ENCODE data around the gene ITLN1. TPM values are rescaled to one million over a fixed set of nuclear protein-coding genes. Genes with fewer than 3 reads are reported as not detected.
"Not testable (repeated sequence)": the region's sequence is repeated elsewhere in the genome, so short reads cannot be mapped to it uniquely, and the experiment has no call there.

Gene ITLN1
- total RNA-seq, 4 donors from 2014 or later, result 105 to 7,953 (median 2,405) TPM

DNA sequence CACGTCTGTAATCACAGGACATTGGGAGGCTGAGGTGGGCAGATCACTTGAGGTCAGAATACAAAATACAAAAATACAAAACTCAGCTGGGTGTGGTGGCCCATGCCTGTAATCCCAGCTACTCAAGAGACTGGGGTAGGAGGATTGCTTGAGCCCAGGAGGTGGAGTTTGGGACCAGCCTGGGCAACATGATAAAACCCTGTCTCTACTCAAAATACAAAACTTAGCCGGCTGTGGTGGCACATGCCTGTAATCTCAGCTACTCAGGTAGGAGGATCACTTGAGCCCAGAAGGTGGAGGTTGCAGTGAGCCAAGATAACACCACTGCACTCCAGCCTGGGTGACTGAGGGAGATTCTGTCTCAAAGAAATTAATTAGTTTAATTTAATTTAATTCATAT is 6.5 kb upstream of the ITLN1 start:
- no peak for ATAC-seq (ENCODE audit: low FRiP score)
- TF ChIP-seq, protein P1, sequence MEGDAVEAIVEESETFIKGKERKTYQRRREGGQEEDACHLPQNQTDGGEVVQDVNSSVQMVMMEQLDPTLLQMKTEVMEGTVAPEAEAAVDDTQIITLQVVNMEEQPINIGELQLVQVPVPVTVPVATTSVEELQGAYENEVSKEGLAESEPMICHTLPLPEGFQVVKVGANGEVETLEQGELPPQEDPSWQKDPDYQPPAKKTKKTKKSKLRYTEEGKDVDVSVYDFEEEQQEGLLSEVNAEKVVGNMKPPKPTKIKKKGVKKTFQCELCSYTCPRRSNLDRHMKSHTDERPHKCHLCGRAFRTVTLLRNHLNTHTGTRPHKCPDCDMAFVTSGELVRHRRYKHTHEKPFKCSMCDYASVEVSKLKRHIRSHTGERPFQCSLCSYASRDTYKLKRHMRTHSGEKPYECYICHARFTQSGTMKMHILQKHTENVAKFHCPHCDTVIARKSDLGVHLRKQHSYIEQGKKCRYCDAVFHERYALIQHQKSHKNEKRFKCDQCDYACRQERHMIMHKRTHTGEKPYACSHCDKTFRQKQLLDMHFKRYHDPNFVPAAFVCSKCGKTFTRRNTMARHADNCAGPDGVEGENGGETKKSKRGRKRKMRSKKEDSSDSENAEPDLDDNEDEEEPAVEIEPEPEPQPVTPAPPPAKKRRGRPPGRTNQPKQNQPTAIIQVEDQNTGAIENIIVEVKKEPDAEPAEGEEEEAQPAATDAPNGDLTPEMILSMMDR (IDR thresholded peaks at IDR 0.05), result no peak
- no peak for DNase-seq (ENCODE audit: low spot score)

DNA sequence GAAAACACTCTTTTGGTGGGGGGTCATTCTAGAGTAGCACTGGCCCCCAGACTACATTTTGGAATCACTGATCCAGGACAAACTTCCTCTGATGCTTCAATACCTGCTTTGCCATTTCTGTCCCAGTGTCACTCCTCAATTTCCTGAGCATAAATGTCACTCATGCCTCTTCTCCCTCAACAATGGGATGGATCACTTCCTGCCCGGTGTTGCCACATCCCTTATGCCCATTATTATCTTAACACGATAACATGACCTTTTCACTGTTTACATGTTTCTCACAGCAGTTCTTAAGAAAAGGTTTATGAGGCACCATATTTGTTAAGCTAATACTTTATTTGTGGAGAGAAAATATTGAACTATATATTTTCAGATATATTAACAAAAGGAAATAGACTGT is 3.9 kb upstream of the ITLN1 start:
- ATAC-seq (ENCODE audit: low FRiP score), result no peak
- no peak for DNase-seq (ENCODE audit: low spot score)
- TF ChIP-seq, protein P1 (IDR thresholded peaks at IDR 0.05), result no peak

DNA sequence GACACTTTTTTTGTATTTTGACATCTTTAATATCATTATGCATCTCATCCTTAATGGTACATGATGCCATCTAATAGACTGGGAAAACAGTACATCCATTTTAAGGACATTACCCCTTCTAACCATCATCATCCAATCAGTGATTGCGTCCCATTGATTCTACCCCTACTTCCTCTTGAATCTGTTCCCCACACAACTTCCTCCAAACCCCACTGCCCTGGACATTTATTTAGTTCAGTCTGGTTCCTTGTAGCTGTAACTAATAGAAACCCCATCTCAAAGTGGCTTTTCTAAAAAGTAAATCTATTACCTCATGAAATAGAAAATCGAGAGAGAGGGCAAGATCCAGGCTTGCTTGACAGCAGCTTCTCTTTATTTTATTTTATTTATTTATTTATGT is 2.1 kb upstream of the ITLN1 start:
- no peak for ATAC-seq (ENCODE audit: low FRiP score)
- no peak for DNase-seq (ENCODE audit: low spot score)
- TF ChIP-seq, protein P1 (IDR thresholded peaks at IDR 0.05), result no peak

DNA sequence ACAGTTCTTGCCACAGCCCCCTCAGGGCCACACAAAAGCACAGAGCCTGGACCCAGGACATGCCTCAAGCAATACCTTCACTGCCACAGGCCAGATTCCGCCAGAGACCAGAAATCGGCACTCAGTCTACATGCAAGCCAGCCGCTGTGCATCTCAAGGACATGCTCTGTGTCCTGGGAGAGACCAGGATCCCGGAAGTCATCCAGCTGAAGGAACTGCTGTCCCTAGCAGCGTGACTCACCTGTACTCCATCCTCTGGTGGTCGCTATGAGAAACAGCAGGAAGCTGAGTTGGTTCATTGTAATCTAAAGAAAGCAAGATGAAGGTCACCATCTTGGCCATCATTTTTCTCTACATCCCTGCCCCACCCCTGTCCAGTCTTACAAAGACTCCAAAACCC is 401 bp downstream of the ITLN1 start:
- no peak for DNase-seq (ENCODE audit: low spot score)
- TF ChIP-seq, protein P1 (IDR thresholded peaks at IDR 0.05), result no peak
- peak; percentile 66 for ATAC-seq (ENCODE audit: low FRiP score)

DNA sequence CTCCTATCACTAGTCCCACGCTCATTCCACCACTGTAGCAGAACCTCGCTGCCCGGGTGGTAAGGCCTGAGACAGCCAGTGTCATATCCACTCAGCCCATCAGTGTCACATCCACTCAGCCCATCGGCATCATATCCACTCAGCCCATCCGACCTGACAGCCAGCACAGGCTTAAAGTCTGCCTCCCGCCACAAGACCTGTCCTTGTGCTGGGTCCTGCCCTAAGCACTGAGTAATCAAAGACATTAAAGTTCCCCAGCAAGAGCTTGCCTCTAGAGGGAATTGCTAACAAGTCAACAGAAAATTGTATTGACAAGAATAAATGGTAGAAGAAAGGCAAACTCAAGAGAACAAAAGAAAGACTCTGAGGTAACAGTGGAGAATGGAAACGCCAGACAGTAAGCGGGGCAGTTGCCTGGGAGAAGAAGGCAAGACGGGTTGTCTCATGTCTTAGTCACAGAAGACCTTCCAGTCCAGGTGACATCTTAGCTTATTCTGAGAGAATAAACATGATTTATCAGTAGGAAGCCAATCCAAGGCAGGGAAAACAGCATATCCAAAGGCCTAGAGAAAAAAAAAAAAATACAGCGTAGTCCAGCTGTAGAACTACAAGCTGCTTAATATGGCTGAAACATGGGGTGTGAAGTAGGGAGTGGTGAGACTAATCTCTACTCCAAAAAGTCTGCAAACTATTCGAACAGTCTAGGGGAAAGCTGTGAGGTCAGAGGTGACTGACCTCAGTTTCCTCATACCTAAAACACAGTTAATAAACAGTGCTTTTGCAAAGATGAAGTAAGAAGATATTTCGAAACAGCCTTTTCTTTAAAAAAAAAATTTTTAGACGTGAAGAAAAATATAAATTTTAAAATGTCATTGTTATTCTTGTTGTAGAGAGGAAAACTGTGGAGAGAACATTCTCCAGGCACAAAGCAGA is 1.1 kb downstream of the ITLN1 start:
- TF ChIP-seq, protein P1 (IDR thresholded peaks at IDR 0.05), result no peak
- DNase-seq (ENCODE audit: low spot score) (no peak), ATAC-seq (ENCODE audit: low FRiP score) (no peak)

DNA sequence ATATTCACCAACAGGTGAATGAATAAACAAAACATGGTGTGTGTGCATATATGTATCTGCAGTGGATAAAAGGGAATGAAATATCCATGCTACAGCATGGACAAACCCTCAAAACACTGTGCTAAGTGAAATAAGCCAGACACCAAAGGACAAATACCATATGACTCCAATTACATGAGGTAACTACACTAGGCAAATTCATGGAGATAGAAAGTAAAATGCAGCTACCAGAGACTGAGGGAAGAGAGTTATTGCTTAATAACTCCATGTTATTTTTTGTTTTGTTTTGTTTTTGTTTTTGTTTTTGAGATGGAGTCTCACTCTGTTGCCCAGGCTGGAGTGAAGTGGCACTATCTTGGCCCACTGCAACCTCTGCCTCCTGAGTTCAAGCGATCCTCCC is 2.4 kb downstream of the ITLN1 start:
- ATAC-seq (ENCODE audit: low FRiP score) (no peak), DNase-seq (ENCODE audit: low spot score) (no peak)
- TF ChIP-seq, protein P1 (IDR thresholded peaks at IDR 0.05), result no peak

DNA sequence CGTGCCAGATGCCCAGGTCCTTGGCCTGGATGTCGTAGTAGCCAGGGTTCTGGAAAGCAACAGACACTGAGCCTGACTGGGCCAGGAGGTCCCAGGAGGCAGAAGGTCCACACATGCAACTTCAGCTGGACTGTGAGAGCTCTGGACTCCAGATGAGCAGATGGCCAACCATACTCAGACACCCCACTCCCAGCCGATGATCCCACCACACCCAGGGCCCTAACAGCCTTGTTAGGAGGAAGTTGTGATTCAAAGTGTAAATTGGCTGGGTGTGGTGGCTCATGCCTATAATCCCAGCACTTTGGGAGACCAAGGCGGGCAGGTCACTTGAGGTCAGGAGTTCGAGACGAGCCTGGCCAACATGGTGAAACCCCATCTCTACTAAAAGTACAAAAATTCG is 3.7 kb downstream of the ITLN1 start:
- not testable (repeated sequence) for ATAC-seq (ENCODE audit: low FRiP score); DNase-seq (ENCODE audit: low spot score)

All from omental fat pad (tissue), 4 donors.